H1 (cell line): ENCODE measurements around the gene ELP5. TPM values are rescaled to one million over a fixed set of nuclear protein-coding genes. Genes with fewer than 3 reads are reported as not detected.

ENCODE experiments used
- BCL11A ChIP-seq, 2 experiments: IDR thresholded peaks; one replicate each; pipeline ENCODE4 v1.6.1; 2011; ENCODE audit warnings: low read depth in 2 of 2, low read length in 2 of 2, mild to moderate bottlenecking in 2 of 2
- CHD7 ChIP-seq: fragments of 300-600 bp; sonication (generic); IDR thresholded peaks from 2 replicates; pipeline ENCODE4 v1.7.1; 2012; ENCODE audit warnings: low read length, moderate library complexity, mild to moderate bottlenecking, inconsistent platforms; ENCODE audit not compliant: insufficient replicate concordance
- CTCF ChIP-seq, 3 experiments: IDR thresholded peaks; 1 replicate in 2 of 3; 2 replicates in 1 of 3; pipeline versions ENCODE4 v1.5.1 to v1.6.1; 2011; ENCODE audit warnings: low read length in 3 of 3, mild to moderate bottlenecking in 3 of 3, inconsistent platforms in 2 of 3, low read depth in 1 of 3, moderate library complexity in 1 of 3; ENCODE audit not compliant: insufficient read depth in 1 of 3; ENCODE audit errors: control extremely low read depth in 1 of 3
- EP300 ChIP-seq, 2 experiments: IDR thresholded peaks; 1 replicate in 1 of 2; 2 replicates in 1 of 2; pipeline ENCODE4 v1.6.1; 2011 to 2012; ENCODE audit warnings: low read depth in 2 of 2, low read length in 2 of 2, mild to moderate bottlenecking in 2 of 2, borderline replicate concordance in 1 of 2, inconsistent platforms in 1 of 2, moderate library complexity in 1 of 2
- KDM4A ChIP-seq: IDR thresholded peaks from one replicate; pipeline ENCODE4 v1.7.1; 2012; ENCODE audit warnings: low read depth, mild to moderate bottlenecking, moderate library complexity, low read length, inconsistent platforms; ENCODE audit not compliant: severe bottlenecking
- NANOG ChIP-seq: IDR thresholded peaks from 2 replicates; pipeline ENCODE4 v1.6.1; 2011; ENCODE audit warnings: low read length, low read depth, mild to moderate bottlenecking, inconsistent platforms; ENCODE audit not compliant: insufficient read depth, poor library complexity, severe bottlenecking
- NRF1 ChIP-seq: IDR thresholded peaks from 2 replicates; pipeline ENCODE4 v1.6.1; 2011; ENCODE audit warnings: mild to moderate bottlenecking, low read depth, low read length, improper control_type of control experiment
- SRF ChIP-seq: IDR thresholded peaks from 2 replicates; pipeline ENCODE4 v1.6.1; 2011; ENCODE audit warnings: mild to moderate bottlenecking, low read depth, low read length, moderate library complexity
- TCF12 ChIP-seq: IDR thresholded peaks from 2 replicates; pipeline ENCODE4 v1.6.1; 2011; ENCODE audit warnings: low read depth, mild to moderate bottlenecking, low read length
- polyA plus RNA-seq, 7 experiments: library from polyadenylated mRNA; depleted of rRNA in 3 of 7; stranded (reverse) in 5 of 7; unstranded in 2 of 7; fragments of >200 nt in 5 of 7; fragments of 200-250 nt in 2 of 7; gene quantifications; 1 replicate in 5 of 7; 2 replicates in 1 of 7; 4 replicates in 1 of 7; pipeline versions ENCODE4 v1.2.1 to v1.2.3, GENCODE V29; 2011 to 2013; ENCODE audit warnings: missing spikeins in 2 of 7, mixed read lengths in 2 of 7
- total RNA-seq: library from RNA; stranded (reverse); fragmentation: NEBNext Ultra II Directional; extraction: Animal tissue kit (Norgen Biotek cat#: 25700); gene quantifications from 2 replicates; pipeline ENCODE4 v1.2.1, GENCODE V29; 2021

Gene ELP5
- total and polyA plus RNA-seq, 2 of the 8 experiments (the other 6 are each of a cell fraction or from before 2014, with no cell fraction given): 75.4 to 107 TPM

- TF ChIP-seq CHD7: no peak
- TF ChIP-seq BCL11A (IDR thresholded peaks at IDR 0.05; ENCODE audit: low read depth in 2 of 2, low read length in 2 of 2): no peak
- TF ChIP-seq KDM4A: no peak
- no peak for TF ChIP-seq SRF
- no peak for TF ChIP-seq NANOG
- no peak for TF ChIP-seq EP300 (IDR thresholded peaks at IDR 0.05; ENCODE audit: borderline replicate concordance in 1 of 2, low read depth in 2 of 2, low read length in 2 of 2)
- TF ChIP-seq CTCF (IDR thresholded peaks at IDR 0.05; ENCODE audit: control extremely low read depth in 1 of 3, insufficient read depth in 1 of 3, low read depth in 1 of 3, low read length in 3 of 3): no peak
- TF ChIP-seq TCF12: no peak
- TF ChIP-seq NRF1: no peak
These were observed 32.9 kb downstream of the ELP5 start (continued) for GRCh38 chr17:7284911-7285310.
